Type B pancreatic cell (in vitro differentiated cells): ENCODE data around the gene PLXNA2. TPM values are rescaled to one million over a fixed set of nuclear protein-coding genes. Genes with fewer than 3 reads are reported as not detected.

ENCODE experiments used
- DNase-seq: peaks from one replicate; pipeline ENCODE4 v3.0.0; 2021; ENCODE audit warnings: mixed read lengths; ENCODE audit not compliant: unreplicated experiment; ENCODE audit errors: extremely low spot score
- H3K27ac Mint-ChIP-seq: 2 replicates; pipeline ENCODE4 v1.8.0; 2021; ENCODE audit warnings: mild to moderate bottlenecking, mixed read lengths
- H3K27me3 Mint-ChIP-seq: 2 replicates; pipeline ENCODE4 v1.8.0; 2021; ENCODE audit warnings: mixed read lengths
- H3K36me3 Mint-ChIP-seq: 2 replicates; pipeline ENCODE4 v1.8.0; 2021; ENCODE audit warnings: mixed read lengths
- H3K4me1 Mint-ChIP-seq: one replicate; pipeline ENCODE4 v1.8.0; 2021; ENCODE audit warnings: mixed read lengths; ENCODE audit not compliant: unreplicated experiment
- H3K4me3 Mint-ChIP-seq: 2 replicates; pipeline ENCODE4 v1.8.0; 2021; ENCODE audit warnings: mild to moderate bottlenecking, mixed read lengths
- H3K9me3 Mint-ChIP-seq: 2 replicates; pipeline ENCODE4 v1.8.0; 2021; ENCODE audit warnings: mixed read lengths
- total RNA-seq: library from RNA; stranded (reverse); gene quantifications from 2 replicates; pipeline ENCODE4 v1.2.1, GENCODE V29; 2021; ENCODE audit warnings: low replicate concordance
- TF ChIP-seq, protein P1 (sequence below): fragments of 200-600 bp; sonication (generic); conservative IDR thresholded peaks from 2 replicates; pipeline ENCODE4 v1.5.0; 2021; ENCODE audit warnings: antibody characterized with exemption, mild to moderate bottlenecking

Gene PLXNA2
- total RNA-seq, 1 donor from 2014 or later: 80.1 TPM

DNA sequence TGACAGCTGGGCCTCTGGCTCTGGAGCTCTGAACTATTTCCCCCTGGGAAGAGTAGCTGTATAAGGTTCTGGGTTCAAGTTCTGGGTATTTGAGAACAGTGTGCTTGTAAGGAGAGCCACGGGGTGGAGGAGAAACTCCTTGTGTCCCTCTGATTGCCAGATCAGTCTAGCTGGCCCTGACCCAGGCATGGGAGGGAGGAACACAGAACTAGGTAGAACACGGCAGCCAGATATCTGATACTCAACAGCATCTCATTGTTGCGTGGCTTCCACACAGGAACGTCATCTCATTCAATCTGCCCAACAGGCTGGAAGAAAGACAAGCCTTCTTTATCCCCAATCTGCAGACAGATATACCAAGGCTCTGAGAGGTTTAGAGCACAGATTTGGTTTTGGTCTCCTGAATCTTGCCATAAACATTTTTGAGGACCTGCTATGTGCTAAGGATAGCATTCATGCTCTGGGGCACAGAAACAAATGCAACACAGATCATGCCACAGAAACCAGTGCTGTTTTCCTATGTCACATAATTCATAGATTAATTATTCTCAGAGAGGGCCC, 83.8 kb downstream of the PLXNA2 start:
- TF ChIP-seq, protein P1, sequence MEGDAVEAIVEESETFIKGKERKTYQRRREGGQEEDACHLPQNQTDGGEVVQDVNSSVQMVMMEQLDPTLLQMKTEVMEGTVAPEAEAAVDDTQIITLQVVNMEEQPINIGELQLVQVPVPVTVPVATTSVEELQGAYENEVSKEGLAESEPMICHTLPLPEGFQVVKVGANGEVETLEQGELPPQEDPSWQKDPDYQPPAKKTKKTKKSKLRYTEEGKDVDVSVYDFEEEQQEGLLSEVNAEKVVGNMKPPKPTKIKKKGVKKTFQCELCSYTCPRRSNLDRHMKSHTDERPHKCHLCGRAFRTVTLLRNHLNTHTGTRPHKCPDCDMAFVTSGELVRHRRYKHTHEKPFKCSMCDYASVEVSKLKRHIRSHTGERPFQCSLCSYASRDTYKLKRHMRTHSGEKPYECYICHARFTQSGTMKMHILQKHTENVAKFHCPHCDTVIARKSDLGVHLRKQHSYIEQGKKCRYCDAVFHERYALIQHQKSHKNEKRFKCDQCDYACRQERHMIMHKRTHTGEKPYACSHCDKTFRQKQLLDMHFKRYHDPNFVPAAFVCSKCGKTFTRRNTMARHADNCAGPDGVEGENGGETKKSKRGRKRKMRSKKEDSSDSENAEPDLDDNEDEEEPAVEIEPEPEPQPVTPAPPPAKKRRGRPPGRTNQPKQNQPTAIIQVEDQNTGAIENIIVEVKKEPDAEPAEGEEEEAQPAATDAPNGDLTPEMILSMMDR: no peak
- Mint-ChIP-seq H3K4me3 (no peak overlapping the region), H3K9me3 (no peaks in the 10 kb centered on the region), H3K27ac (peak overlapping the region; percentile 50), H3K36me3 (peaks cover 5% of the 10 kb centered on the region), H3K27me3 (no peaks in the 10 kb centered on the region), H3K4me1 (peaks cover 81% of the 10 kb centered on the region)
- DNase-seq: no peak

DNA sequence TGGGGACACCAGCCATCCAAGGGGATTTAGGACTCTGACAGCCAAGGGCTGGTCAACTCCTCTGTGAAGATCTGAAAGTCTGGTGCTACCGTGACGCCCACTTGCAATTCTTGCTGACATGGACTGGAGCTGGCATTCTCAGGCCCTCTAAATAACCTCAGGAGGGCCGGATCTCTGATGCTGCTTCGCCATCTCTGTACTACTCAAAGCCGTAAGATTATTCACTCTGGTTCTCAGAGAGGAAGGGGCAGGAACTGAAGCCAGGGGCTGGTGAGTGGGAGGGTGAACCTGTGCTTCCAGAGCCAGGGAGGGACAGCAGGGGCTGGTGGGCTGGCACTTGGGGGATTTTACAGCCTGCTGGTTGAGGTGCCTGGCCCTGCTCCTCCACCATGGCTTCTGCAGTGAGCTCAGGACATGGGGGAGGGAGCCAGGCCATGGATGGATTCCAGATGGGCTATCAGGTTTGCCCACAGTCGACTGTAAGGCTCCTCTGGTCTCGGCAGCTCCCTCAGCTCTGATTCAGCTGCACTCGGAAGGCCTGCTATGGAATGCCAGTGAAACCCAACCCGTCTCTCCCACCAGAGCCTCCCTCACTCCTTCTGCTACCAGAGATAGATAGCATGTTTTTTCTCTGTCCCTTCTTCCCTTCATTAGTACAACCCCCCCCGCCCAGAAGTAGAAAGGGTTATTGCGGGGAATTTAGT, 84.5 kb downstream of the PLXNA2 start:
- H3K4me1 Mint-ChIP-seq: peaks cover 78% of the 10 kb centered on the region

DNA sequence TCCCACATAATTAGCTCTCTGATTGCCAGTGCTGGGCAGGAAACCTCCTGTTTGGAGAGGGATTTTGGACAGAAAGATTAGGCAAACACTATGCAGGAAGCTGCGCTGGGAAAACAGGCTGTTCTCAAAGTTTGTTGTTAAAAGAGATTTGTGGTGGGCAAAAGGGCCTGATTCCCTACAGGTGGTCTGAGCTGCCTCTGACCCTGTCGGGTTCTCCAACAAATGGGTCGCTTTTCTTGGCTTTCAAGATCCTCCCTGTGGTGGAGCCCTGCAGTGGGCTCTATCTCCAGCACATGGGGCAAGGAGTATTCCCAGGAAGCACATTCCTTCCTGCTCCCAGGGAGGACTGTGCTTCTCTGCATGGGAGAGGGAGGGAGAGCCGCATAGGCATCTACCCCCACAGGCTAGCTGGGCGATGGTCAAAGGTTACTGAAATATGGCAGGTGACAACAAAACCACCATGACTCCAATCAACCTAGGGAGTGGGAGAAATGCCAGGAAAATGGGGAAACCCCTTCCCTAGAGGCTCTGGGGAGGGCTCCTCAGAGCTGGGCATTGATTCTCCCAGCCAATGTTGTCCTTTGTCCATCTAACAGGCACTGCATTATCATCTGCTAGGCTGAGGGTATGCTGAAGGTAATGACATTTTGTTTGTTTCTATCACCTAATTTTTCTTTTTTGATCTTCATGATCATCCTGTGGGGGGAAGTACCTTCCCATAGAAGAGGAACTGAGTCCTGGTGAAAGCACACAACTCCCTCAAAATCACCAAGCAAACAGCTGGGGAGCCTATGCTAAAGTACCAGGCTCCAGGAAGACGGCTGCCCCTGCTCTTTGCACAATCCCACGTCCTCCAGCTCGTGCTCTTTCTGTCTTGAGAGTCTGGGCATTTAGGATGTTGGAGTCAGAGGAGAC, 85.3 kb downstream of the PLXNA2 start:
- peak overlapping the region; percentile 49 for H3K4me3 Mint-ChIP-seq
- H3K9me3 Mint-ChIP-seq: no peaks in the 10 kb centered on the region
- no peak for DNase-seq
- peaks cover 78% of the 10 kb centered on the region for H3K4me1 Mint-ChIP-seq
- TF ChIP-seq, protein P1: no peak
- peak overlapping the region; percentile 50 for H3K27ac Mint-ChIP-seq
- H3K36me3 Mint-ChIP-seq: peaks cover 8% of the 10 kb centered on the region
- no peaks in the 10 kb centered on the region for H3K27me3 Mint-ChIP-seq

More for the DNA sequence above, 84.5 kb downstream of the PLXNA2 start:
- H3K27me3 Mint-ChIP-seq: no peaks in the 10 kb centered on the region
- DNase-seq: peak; percentile 73
- H3K9me3 Mint-ChIP-seq: no peaks in the 10 kb centered on the region
- H3K4me3 Mint-ChIP-seq: peak overlapping the region; percentile 49
- H3K36me3 Mint-ChIP-seq: peaks cover 5% of the 10 kb centered on the region
- TF ChIP-seq, protein P1: no peak
- H3K27ac Mint-ChIP-seq: peak overlapping the region; percentile 50

DNA sequence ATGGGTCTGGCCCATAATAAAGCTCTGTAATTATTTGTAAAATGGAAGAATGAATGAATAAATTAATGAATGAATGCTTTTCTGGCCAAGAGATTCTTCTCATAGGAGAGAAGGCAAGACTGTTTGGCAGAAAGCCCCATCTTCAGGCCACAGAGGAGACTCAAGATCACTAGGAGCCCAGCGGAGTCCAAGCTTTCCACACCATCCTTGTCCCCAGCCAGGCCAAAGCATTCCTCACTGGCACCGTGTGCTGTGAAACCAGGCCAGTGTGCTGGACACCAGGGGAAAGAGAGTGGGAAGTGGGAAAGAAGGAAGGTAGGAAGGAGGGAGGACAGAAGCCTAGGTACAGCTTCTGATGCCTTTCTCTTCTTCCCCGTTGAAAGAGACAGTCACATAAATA, 86.4 kb downstream of the PLXNA2 start:
- Mint-ChIP-seq H3K27ac (peak overlapping the region; percentile 16), H3K4me1 (peaks cover 68% of the 10 kb centered on the region), H3K36me3 (peaks cover 8% of the 10 kb centered on the region), H3K9me3 (no peaks in the 10 kb centered on the region), H3K4me3 (no peak overlapping the region), H3K27me3 (no peaks in the 10 kb centered on the region)
- TF ChIP-seq, protein P1: no peak
- no peak for DNase-seq

DNA sequence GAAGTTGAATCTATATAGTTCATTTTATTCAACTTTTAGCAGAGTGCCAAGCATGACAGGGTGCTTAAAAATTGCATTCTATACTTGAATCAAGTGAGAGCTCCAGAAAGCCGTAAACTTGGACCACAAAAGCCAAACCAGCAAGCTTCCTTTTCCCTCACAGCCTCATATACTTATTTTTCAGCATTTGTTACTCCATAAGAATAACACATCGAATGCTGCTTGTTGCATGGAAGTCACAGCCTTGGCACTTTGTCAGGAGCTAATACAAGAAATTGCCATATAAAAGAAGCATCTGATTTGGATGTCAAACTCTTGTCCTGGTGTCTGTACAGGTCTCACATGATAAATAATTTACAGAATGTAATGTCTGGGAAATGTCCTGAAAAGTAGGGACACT, 87.4 kb downstream of the PLXNA2 start:
- Mint-ChIP-seq H3K27me3 (no peaks in the 10 kb centered on the region), H3K4me1 (peaks cover 61% of the 10 kb centered on the region), H3K4me3 (no peak overlapping the region), H3K27ac (no peak overlapping the region), H3K9me3 (no peaks in the 10 kb centered on the region), H3K36me3 (peaks cover 8% of the 10 kb centered on the region)
- DNase-seq: no peak
- TF ChIP-seq, protein P1: no peak
